CD14-positive monocyte (primary cell): ENCODE data around the gene FMNL3. TPM values are rescaled to one million over a fixed set of nuclear protein-coding genes. Genes with fewer than 3 reads are reported as not detected.
A peak's percentile ranks its signal among the peaks of the same experiment; 100 is the strongest.

Experiments
- DNase-seq, 3 donors: peaks; one replicate each; pipeline ENCODE4 v3.0.0-alpha.2; 2011 to 2022
- H2AFZ ChIP-seq: 2 replicates; pipeline ENCODE4 v1.6.0; 2012; ENCODE audit warnings: mild to moderate bottlenecking, low read depth, low read length, inconsistent platforms; ENCODE audit not compliant: insufficient read depth, poor library complexity, severe bottlenecking
- H3K27ac ChIP-seq, 2 donors: 1 replicate in 1 of 2; 2 replicates in 1 of 2; pipeline ENCODE4 v1.5.1; 2012 to 2013; ENCODE audit warnings: low read length in 2 of 2, control low read depth in 1 of 2, inconsistent platforms in 1 of 2, low read depth in 1 of 2, mild to moderate bottlenecking in 1 of 2
- H3K27me3 ChIP-seq, 2 donors: one replicate each; pipeline versions ENCODE4 v1.6.0 to v1.6.1; 2011 to 2013; ENCODE audit warnings: low read length in 2 of 2; ENCODE audit not compliant: control insufficient read depth in 2 of 2, insufficient read depth in 2 of 2
- H3K36me3 ChIP-seq, 2 donors: replicated peaks in 1 of 2; 1 replicate in 1 of 2; 2 replicates in 1 of 2; pipeline versions ENCODE4 v1.5.1 to v1.6.1; 2012 to 2013; ENCODE audit warnings: low read length in 2 of 2, control low read depth in 1 of 2, inconsistent platforms in 1 of 2, mild to moderate bottlenecking in 1 of 2; ENCODE audit not compliant: insufficient read depth in 2 of 2, control insufficient read depth in 1 of 2
- H3K4me1 ChIP-seq, 2 donors: 1 replicate in 1 of 2; 2 replicates in 1 of 2; pipeline versions ENCODE4 v1.5.1 to v1.6.1; 2012 to 2013; ENCODE audit warnings: low read length in 2 of 2, control low read depth in 1 of 2, inconsistent platforms in 1 of 2, mild to moderate bottlenecking in 1 of 2, moderate library complexity in 1 of 2; ENCODE audit not compliant: insufficient read depth in 2 of 2, control insufficient read depth in 1 of 2
- H3K4me2 ChIP-seq: replicated peaks from 2 replicates; pipeline ENCODE3; 2012; ENCODE audit warnings: low read length, moderate library complexity, mild to moderate bottlenecking; ENCODE audit not compliant: poor library complexity, severe bottlenecking; ENCODE audit errors: extremely low read depth
- H3K4me3 ChIP-seq, 3 experiments: fragments of 200-600 bp in 1 of 3; sonication (generic) in 1 of 3; replicated peaks in 1 of 3; 1 replicate in 2 of 3; 2 replicates in 1 of 3; pipeline ENCODE4 v1.5.1; 2011 to 2013; ENCODE audit warnings: low read length in 3 of 3, mild to moderate bottlenecking in 3 of 3, control low read depth in 2 of 3, low read depth in 2 of 3, inconsistent platforms in 1 of 3, moderate library complexity in 1 of 3
- H3K79me2 ChIP-seq: 2 replicates; pipeline ENCODE4 v1.6.0; 2012; ENCODE audit warnings: mild to moderate bottlenecking, control low read depth, inconsistent platforms, low read length, moderate library complexity; ENCODE audit not compliant: insufficient read depth
- H3K9ac ChIP-seq: 2 replicates; pipeline ENCODE4 v1.6.0; 2017; ENCODE audit warnings: low read length, mild to moderate bottlenecking; ENCODE audit not compliant: insufficient read depth, poor library complexity, severe bottlenecking
- H3K9me3 ChIP-seq, 2 donors: replicated peaks in 1 of 2; 1 replicate in 1 of 2; 2 replicates in 1 of 2; pipeline versions ENCODE4 v1.5.1 to v1.6.1; 2012 to 2013; ENCODE audit warnings: low read length in 2 of 2, control low read depth in 1 of 2; ENCODE audit not compliant: control insufficient read depth in 1 of 2, insufficient read depth in 1 of 2
- H4K20me1 ChIP-seq: 2 replicates; pipeline ENCODE4 v1.6.0; 2012; ENCODE audit warnings: mild to moderate bottlenecking, low read length, control low read depth, moderate library complexity; ENCODE audit not compliant: insufficient read depth
- H3K27ac Mint-ChIP-seq, 7 donors: one replicate each; pipeline ENCODE4 v1.8.0; 2020; ENCODE audit warnings: mild to moderate bottlenecking in 7 of 7, mixed read lengths in 7 of 7, moderate library complexity in 6 of 7, inconsistent platforms in 2 of 7
- H3K27me3 Mint-ChIP-seq, 3 donors: one replicate each; pipeline ENCODE4 v1.8.0; 2021 to 2022; ENCODE audit warnings: low read depth in 3 of 3, mild to moderate bottlenecking in 3 of 3, mixed read lengths in 3 of 3, moderate library complexity in 3 of 3, inconsistent platforms in 1 of 3
- H3K36me3 Mint-ChIP-seq, 2 donors: one replicate each; pipeline ENCODE4 v1.8.0; 2020; ENCODE audit warnings: mixed read lengths in 2 of 2, inconsistent platforms in 1 of 2, mild to moderate bottlenecking in 1 of 2
- H3K4me1 Mint-ChIP-seq: one replicate; pipeline ENCODE4 v1.8.0; 2020; ENCODE audit warnings: mild to moderate bottlenecking, mixed read lengths
- H3K4me3 Mint-ChIP-seq, 2 donors: one replicate each; pipeline ENCODE4 v1.8.0; 2020; ENCODE audit warnings: mild to moderate bottlenecking in 2 of 2, mixed read lengths in 2 of 2, moderate library complexity in 1 of 2
- H3K9me3 Mint-ChIP-seq, 7 donors: one replicate each; pipeline ENCODE4 v1.8.0; 2020 to 2022; ENCODE audit warnings: mixed read lengths in 7 of 7, mild to moderate bottlenecking in 6 of 7, moderate library complexity in 6 of 7, inconsistent platforms in 2 of 7
- CTCF ChIP-seq: fragments of 200-600 bp; IDR thresholded peaks from one replicate; pipeline ENCODE4 v1.8.0; 2022; ENCODE audit warnings: antibody characterized with exemption, mild to moderate bottlenecking
- WGBS: methylation state at CpG from one replicate; pipeline ENCODE4 v1.1.5; 2013; ENCODE audit warnings: missing lambda C conversion rate; ENCODE audit not compliant: insufficient coverage; 5-methylcytosine and 5-hydroxymethylcytosine counted together
- intact Hi-C, 2 donors: fragments of 100-400 bp; cut with micrococcal nuclease; formaldehyde crosslinking; loops; one replicate each; pipeline versions ENCODE4 v1.15.0 to v1.15.1; 2023
- polyA plus RNA-seq, 3 donors: library from polyadenylated mRNA; depleted of rRNA in 1 of 3; unstranded in 2 of 3; stranded (reverse) in 1 of 3; fragments of 300-500 nt in 2 of 3; fragments of >200 nt in 1 of 3; fragmentation: Illumina TruSeq in 2 of 3; gene quantifications; 1 replicate in 2 of 3; 2 replicates in 1 of 3; pipeline ENCODE4 v1.2.3, GENCODE V29; 2012 to 2021

Gene FMNL3
- polyA plus RNA-seq, 3 donors, result 1.5 to 5.4 (median 1.7) TPM

DNA sequence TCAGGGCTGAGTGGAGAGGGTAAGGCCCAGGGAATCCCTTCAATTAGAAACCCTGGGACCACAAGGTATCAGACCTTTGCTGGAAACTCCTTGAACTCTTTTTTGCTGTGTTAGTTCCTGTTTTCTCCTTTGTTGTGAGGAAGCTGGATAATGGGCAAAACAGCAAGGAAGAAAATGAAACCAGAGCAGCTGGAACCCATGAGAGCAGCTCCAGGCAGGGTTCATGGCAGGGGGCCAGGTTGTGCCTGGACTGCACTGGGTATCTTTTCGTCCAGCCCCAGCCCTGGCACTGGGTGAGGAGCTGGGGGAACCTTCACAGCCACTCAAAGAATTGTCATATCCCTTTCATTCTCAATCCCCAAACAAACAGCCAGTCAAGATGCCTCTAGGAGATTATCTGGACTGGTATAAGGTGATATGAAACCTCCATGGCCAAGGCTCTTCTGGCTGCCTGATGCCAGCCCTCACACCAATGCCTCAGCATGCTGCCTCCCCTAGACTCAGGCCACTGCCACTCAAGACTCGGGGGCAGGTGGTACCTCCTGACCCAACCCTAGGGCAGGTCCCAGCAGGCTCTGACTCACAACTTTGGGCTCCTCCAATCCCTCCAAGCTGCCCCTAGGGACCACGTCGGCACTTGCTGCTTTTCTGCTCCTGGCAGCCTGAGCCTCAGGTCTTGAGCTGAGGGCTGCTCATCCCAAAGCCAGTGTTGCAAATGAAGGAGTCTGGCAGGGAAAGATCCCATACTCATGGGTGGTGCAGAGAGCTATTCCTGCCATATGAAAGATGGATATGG is 118.3 kb downstream of the FMNL3 start:
- Mint-ChIP-seq H3K4me3 (peak overlapping the region; percentile 12 to 68), H3K27me3 (peaks cover 0 to 4% (median 2%) of the 10 kb centered on the region in 3 donors), H3K4me1 (peaks cover 13% of the 10 kb centered on the region), H3K9me3 (peaks cover 2 to 9% (median 6%) of the 10 kb centered on the region in 7 donors), H3K36me3 (peaks cover 7 to 14% of the 10 kb centered on the region in 2 donors), H3K27ac (peak overlapping the region in 3 of 7 donors; percentile 17 to 53 (median 19))
- Histone ChIP-seq H4K20me1 (no peaks in the 10 kb centered on the region), H3K27me3 (no peaks in the 10 kb centered on the region), H2AFZ (peak overlapping the region; percentile 50), H3K36me3 (no peaks in the 10 kb centered on the region), H3K9ac (peak overlapping the region; percentile 28), H3K4me3 (peak overlapping the region in 1 of 3 experiments; percentile 25), H3K4me1 (peaks cover 7 to 8% of the 10 kb centered on the region in 2 donors), H3K27ac (peak overlapping the region; percentile 21 to 25), H3K4me2 (peak overlapping the region; percentile 13), H3K79me2 (no peaks in the 10 kb centered on the region), H3K9me3 (peaks cover 0 to 4% of the 10 kb centered on the region in 2 donors)
- intact Hi-C loops, result no loop called here
- DNase-seq, result no peak
- 86% methylated on average over 1 of the region's 4 CpGs for WGBS
- TF ChIP-seq CTCF, result no peak

GRCh38 chr12:49588281-49588680 is 118.9 kb downstream of the FMNL3 start:
- no peak for DNase-seq
- Histone ChIP-seq H3K27ac (peak overlapping the region in 1 of 2 donors; percentile 21), H4K20me1 (no peaks in the 10 kb centered on the region), H2AFZ (peak overlapping the region; percentile 50), H3K27me3 (no peaks in the 10 kb centered on the region), H3K36me3 (no peaks in the 10 kb centered on the region), H3K4me1 (peaks cover 7 to 8% of the 10 kb centered on the region in 2 donors), H3K79me2 (no peaks in the 10 kb centered on the region), H3K4me2 (peak overlapping the region; percentile 13), H3K9ac (peak overlapping the region; percentile 28), H3K9me3 (peaks cover 0 to 4% of the 10 kb centered on the region in 2 donors), H3K4me3 (peak overlapping the region in 1 of 3 experiments; percentile 25)
- H3K27me3 Mint-ChIP-seq, result peaks cover 0 to 4% (median 2%) of the 10 kb centered on the region in 3 donors
- intact Hi-C loops, result no loop called here
- TF ChIP-seq CTCF, result no peak
- peak overlapping the region in 1 of 7 donors; percentile 17 for H3K27ac Mint-ChIP-seq
- WGBS, result 83% methylated on average over 7 of the region's 7 CpGs
- peaks cover 9 to 14% of the 10 kb centered on the region in 2 donors for H3K36me3 Mint-ChIP-seq
- H3K9me3 Mint-ChIP-seq, result peaks cover 2 to 9% (median 6%) of the 10 kb centered on the region in 7 donors
- peak overlapping the region in 1 of 2 donors; percentile 68 for H3K4me3 Mint-ChIP-seq
- peaks cover 13% of the 10 kb centered on the region for H3K4me1 Mint-ChIP-seq
